H1 (cell line): Measurements from ENCODE around the gene MBD3L3. TPM values are rescaled to one million over a fixed set of nuclear protein-coding genes. Genes with fewer than 3 reads are reported as not detected.

Source experiments
- ASH2L ChIP-seq: fragments of 200-600, 300-600 bp; sonication (generic); IDR thresholded peaks from one replicate; pipeline ENCODE4 v1.7.1; 2017; ENCODE audit warnings: low read length
- CEBPB ChIP-seq: IDR thresholded peaks from 2 replicates; pipeline ENCODE4 v1.6.1; 2012; ENCODE audit warnings: low read depth, low read length
- CHD7 ChIP-seq: fragments of 300-600 bp; sonication (generic); IDR thresholded peaks from 2 replicates; pipeline ENCODE4 v1.7.1; 2012; ENCODE audit warnings: low read length, moderate library complexity, mild to moderate bottlenecking, inconsistent platforms; ENCODE audit not compliant: insufficient replicate concordance
- CTBP2 ChIP-seq: IDR thresholded peaks from 2 replicates; pipeline ENCODE4 v1.7.0; 2011; ENCODE audit warnings: borderline replicate concordance, mild to moderate bottlenecking, moderate library complexity, mixed read lengths, low read length; ENCODE audit not compliant: insufficient read depth, insufficient read length
- KDM1A ChIP-seq: fragments of 200-600, 300-600 bp; sonication (generic); IDR thresholded peaks from 2 replicates; pipeline ENCODE4 v1.7.1; 2016; ENCODE audit warnings: mild to moderate bottlenecking, low read length, borderline replicate concordance
- RNF2 ChIP-seq: fragments of 200-900, 300-1000 bp; sonication (generic); IDR thresholded peaks from 2 replicates; pipeline ENCODE4 v1.7.1; 2016; ENCODE audit warnings: borderline replicate concordance, low read depth, mild to moderate bottlenecking, antibody characterized with exemption, low read length; ENCODE audit not compliant: poor library complexity, severe bottlenecking; ENCODE audit errors: missing control alignments
- SIRT6 ChIP-seq: IDR thresholded peaks from one replicate; pipeline ENCODE4 v1.7.1; 2012; ENCODE audit warnings: low read length, inconsistent platforms
- TAF7 ChIP-seq: optimal IDR thresholded peaks from 2 replicates; pipeline ENCODE3; 2011; ENCODE audit warnings: low read depth, mild to moderate bottlenecking, inconsistent platforms, low read length, moderate library complexity, borderline replicate concordance
- TEAD4 ChIP-seq: IDR thresholded peaks from 2 replicates; pipeline ENCODE4 v1.6.1; 2012; ENCODE audit warnings: low read depth, low read length, inconsistent platforms, mixed read lengths
- polyA plus RNA-seq, 7 experiments: library from polyadenylated mRNA; depleted of rRNA in 3 of 7; stranded (reverse) in 5 of 7; unstranded in 2 of 7; fragments of >200 nt in 5 of 7; fragments of 200-250 nt in 2 of 7; gene quantifications; 1 replicate in 5 of 7; 2 replicates in 1 of 7; 4 replicates in 1 of 7; pipeline versions ENCODE4 v1.2.1 to v1.2.3, GENCODE V29; 2011 to 2013; ENCODE audit warnings: missing spikeins in 2 of 7, mixed read lengths in 2 of 7
- total RNA-seq: library from RNA; stranded (reverse); fragmentation: NEBNext Ultra II Directional; extraction: Animal tissue kit (Norgen Biotek cat#: 25700); gene quantifications from 2 replicates; pipeline ENCODE4 v1.2.1, GENCODE V29; 2021
- TF ChIP-seq, protein P1 (sequence below): IDR thresholded peaks from 2 replicates; pipeline ENCODE4 v1.6.1; 2011; ENCODE audit warnings: low read length, improper control_type of control experiment

The MBD3L3 gene
- total and polyA plus RNA-seq, 2 of the 8 experiments (the other 6 are each of a cell fraction or from before 2014, with no cell fraction given), result not detected

DNA sequence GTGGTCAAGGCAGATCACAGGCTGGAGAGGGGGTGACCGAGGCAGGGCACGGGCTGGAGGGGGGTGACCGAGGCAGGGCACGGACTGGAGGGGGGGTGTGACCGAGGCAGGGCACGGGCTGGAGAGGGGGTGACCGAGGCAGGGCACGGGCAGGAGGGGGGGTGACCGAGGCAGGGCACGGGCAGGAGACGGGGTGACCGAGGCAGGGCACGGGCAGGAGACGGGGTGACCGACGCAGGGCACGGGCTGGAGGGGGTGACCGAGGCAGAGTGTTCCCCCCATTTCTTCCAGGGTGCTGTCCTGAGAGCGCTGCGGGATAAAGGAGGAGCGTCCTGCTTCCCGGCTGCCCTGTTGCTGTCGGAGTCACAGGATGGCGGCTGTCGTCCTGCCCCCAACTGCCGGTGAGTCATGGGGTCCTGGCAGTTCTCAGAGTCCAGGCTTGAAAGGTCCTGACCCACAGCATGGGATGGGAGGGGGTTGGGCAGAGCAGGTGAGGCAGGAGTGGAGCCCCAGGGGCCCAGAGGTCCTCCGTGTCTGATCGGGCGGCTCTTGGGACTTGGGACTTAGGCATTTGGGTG is 16.3 kb upstream of the MBD3L3 start (continued):
- TF ChIP-seq CHD7 (no peak), SIRT6 (no peak), ASH2L (no peak), RNF2 (no peak), CTBP2 (no peak), TEAD4 (no peak), TAF7 (no peak), KDM1A (no peak), CEBPB (no peak)
- TF ChIP-seq, protein P1, sequence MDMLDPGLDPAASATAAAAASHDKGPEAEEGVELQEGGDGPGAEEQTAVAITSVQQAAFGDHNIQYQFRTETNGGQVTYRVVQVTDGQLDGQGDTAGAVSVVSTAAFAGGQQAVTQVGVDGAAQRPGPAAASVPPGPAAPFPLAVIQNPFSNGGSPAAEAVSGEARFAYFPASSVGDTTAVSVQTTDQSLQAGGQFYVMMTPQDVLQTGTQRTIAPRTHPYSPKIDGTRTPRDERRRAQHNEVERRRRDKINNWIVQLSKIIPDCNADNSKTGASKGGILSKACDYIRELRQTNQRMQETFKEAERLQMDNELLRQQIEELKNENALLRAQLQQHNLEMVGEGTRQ, result no peak
